Gastroesophageal sphincter (tissue), 4 donors: Measurements from ENCODE around the gene RNF125. TPM values are rescaled to one million over a fixed set of nuclear protein-coding genes. Genes with fewer than 3 reads are reported as not detected.

Source experiments
- ATAC-seq: fragments of 150-250 bp; one replicate; pipeline ENCODE4 v1.9.1; 2016; ENCODE audit warnings: mild to moderate bottlenecking, moderate library complexity
- H3K27ac ChIP-seq, 4 donors: fragments of 200-600 bp; sonication (generic) in 3 of 4; 1 replicate in 3 of 4; 2 replicates in 1 of 4; pipeline ENCODE4 v1.5.1; 2016 to 2019
- H3K27me3 ChIP-seq: fragments of 200-600 bp; sonication (generic); one replicate; pipeline ENCODE4 v1.5.1; 2019
- H3K36me3 ChIP-seq, 2 donors: fragments of 200-600 bp; sonication (generic); one replicate each; pipeline ENCODE4 v1.5.1; 2019; ENCODE audit warnings: control low read depth in 1 of 2
- H3K4me1 ChIP-seq, 3 donors: fragments of 200-600 bp; sonication (generic); 1 replicate in 2 of 3; 2 replicates in 1 of 3; pipeline ENCODE4 v1.5.1; 2016 to 2019; ENCODE audit warnings: control low read depth in 2 of 3
- H3K4me3 ChIP-seq, 2 donors: fragments of 200-600 bp; sonication (generic); one replicate each; pipeline ENCODE4 v1.5.1; 2019; ENCODE audit warnings: mild to moderate bottlenecking in 1 of 2, moderate library complexity in 1 of 2
- H3K9me3 ChIP-seq, 3 donors: fragments of 200-600 bp; sonication (generic); one replicate each; pipeline ENCODE4 v1.5.1; 2017 to 2019; ENCODE audit warnings: control low read depth in 2 of 3
- CTCF ChIP-seq, 4 experiments: fragments of 200-600 bp in 2 of 4; fragments of 450-650 bp in 2 of 4; sonication (generic) in 1 of 4; IDR thresholded peaks; one replicate each; pipeline ENCODE4 v1.5.1; 2017 to 2019; ENCODE audit warnings: antibody characterized with exemption in 4 of 4, mild to moderate bottlenecking in 2 of 4, moderate library complexity in 2 of 4
- EP300 ChIP-seq: sonication (generic); formaldehyde crosslinking; IDR thresholded peaks from one replicate; pipeline ENCODE4 v1.6.1; 2017; ENCODE audit warnings: antibody characterized with exemption, mild to moderate bottlenecking
- POLR2A ChIP-seq, 2 donors: fragments of 450-650 bp; IDR thresholded peaks; one replicate each; pipeline ENCODE4 v1.6.1; 2017; ENCODE audit warnings: antibody characterized with exemption in 2 of 2, mild to moderate bottlenecking in 2 of 2, moderate library complexity in 1 of 2
- POLR2AphosphoS5 ChIP-seq: sonication (generic); formaldehyde crosslinking; IDR thresholded peaks from one replicate; pipeline ENCODE4 v1.6.1; 2017; ENCODE audit warnings: antibody characterized with exemption
- WGBS, 2 donors: methylation state at CpG; one replicate each; pipeline ENCODE4 v1.1.5; 2018; ENCODE audit warnings: low coverage in 1 of 2; 5-methylcytosine and 5-hydroxymethylcytosine counted together
- total RNA-seq, 4 donors: library from RNA; depleted of rRNA; stranded (reverse); fragments of >200 nt; gene quantifications; one replicate each; pipeline ENCODE4 v1.1.0, GENCODE V29; 2016

Gene RNF125
- total RNA-seq, 4 donors from 2014 or later: 1.7 to 5.2 (median 3.1) TPM

DNA sequence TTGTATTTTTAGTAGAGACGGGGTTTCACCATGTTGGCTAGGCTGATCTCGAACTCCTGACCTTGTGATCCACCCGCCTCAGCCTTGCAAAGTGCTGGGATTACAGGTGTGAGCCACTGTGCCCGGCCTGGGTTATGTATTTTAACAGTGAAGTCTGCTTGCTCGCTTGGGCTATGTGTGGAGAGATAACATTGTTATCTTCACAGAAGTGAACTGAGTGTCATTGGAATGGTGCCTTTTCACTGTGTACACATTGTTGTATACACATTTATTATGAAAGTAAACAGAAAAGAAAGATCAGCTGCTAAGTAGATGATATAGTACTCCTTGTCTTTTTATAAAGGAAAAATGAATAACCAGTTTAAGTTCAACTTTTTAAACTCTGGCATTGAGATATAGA lies 103.4 kb downstream of the RNF125 start:
- TF ChIP-seq POLR2A (IDR thresholded peaks at IDR 0.05) (no peak), CTCF (IDR thresholded peaks at IDR 0.05) (no peak), POLR2AphosphoS5 (no peak), EP300 (no peak)
- H3K27me3 ChIP-seq: no peaks in the 10 kb centered on the region
- ATAC-seq: no peak
- 94 to 95% methylated on average over 2 to 3 of the region's 5 CpGs for WGBS, 2 donors
- H3K27ac ChIP-seq: no peak overlapping the region
- H3K4me1 ChIP-seq: no peaks in the 10 kb centered on the region
- peaks cover 0 to 65% of the 10 kb centered on the region in 2 donors for H3K36me3 ChIP-seq
- no peak overlapping the region for H3K4me3 ChIP-seq
- no peaks in the 10 kb centered on the region for H3K9me3 ChIP-seq

Other genes starting within 250 kb of the RNF125 start
- 10 to 100 TPM; 40.0 to 62.4 (median 42.5) TPM for gene TRAPPC8, start 75.7 kb upstream of the RNF125 start, total RNA-seq
- 10 to 100 TPM in 3 of 4 donors, 1 to 10 TPM in 1; 9.6 to 27.6 (median 17.9) TPM for gene RNF138, start 73.0 kb downstream of the RNF125 start, total RNA-seq
- gene MEP1B, start 171.2 kb downstream of the RNF125 start, total RNA-seq: not detected